Daoy (cell line): ENCODE data around the gene DCLK1. TPM values are rescaled to one million over a fixed set of nuclear protein-coding genes. Genes with fewer than 3 reads are reported as not detected.

Experiments used
- DNase-seq: peaks from one replicate; pipeline ENCODE4 v3.0.0-alpha.2; 2015; ENCODE audit warnings: low read depth
- total RNA-seq: library from RNA; depleted of rRNA; stranded (reverse); fragments of >200 nt; shearing (Covaris generic); gene quantifications from 2 replicates; pipeline ENCODE4 v1.2.3, GENCODE V29; 2014

Gene DCLK1
- total RNA-seq, 1 experiment from 2014 or later, result 7.0 TPM

- DNase-seq, result no peak
These were observed 298.6 kb downstream of the DCLK1 start for GRCh38 chr13:35832551-35832950.

- DNase-seq, result no peak
These were observed 300.2 kb downstream of the DCLK1 start for GRCh38 chr13:35830850-35831450.

- no peak for DNase-seq
These were observed 304.4 kb downstream of the DCLK1 start for GRCh38 chr13:35826626-35827254.

GRCh38 chr13:35824825-35825224 lies 306.4 kb downstream of the DCLK1 start:
- DNase-seq, result no peak

GRCh38 chr13:35824395-35824794 lies 306.8 kb downstream of the DCLK1 start:
- DNase-seq, result no peak

- DNase-seq, result no peak
These were observed 308.5 kb downstream of the DCLK1 start for GRCh38 chr13:35822666-35823065.

GRCh38 chr13:35818633-35819067 lies 312.5 kb downstream of the DCLK1 start:
- peak; percentile 18 for DNase-seq

- DNase-seq, result no peak
These were observed 313.3 kb downstream of the DCLK1 start for GRCh38 chr13:35817642-35818607.

- DNase-seq, result no peak
These were observed 316.6 kb downstream of the DCLK1 start for GRCh38 chr13:35814605-35815011.

- DNase-seq, result no peak
These were observed 318.4 kb downstream of the DCLK1 start for GRCh38 chr13:35812736-35813135.

- DNase-seq, result no peak
These were observed 320.9 kb downstream of the DCLK1 start for GRCh38 chr13:35810321-35810720.

GRCh38 chr13:35808846-35809245 lies 322.3 kb downstream of the DCLK1 start:
- no peak for DNase-seq

- no peak for DNase-seq
These were observed 326.3 kb downstream of the DCLK1 start for GRCh38 chr13:35804901-35805300.

GRCh38 chr13:35797991-35798390 lies 333.2 kb downstream of the DCLK1 start:
- DNase-seq, result no peak

GRCh38 chr13:35797244-35797643 lies 333.9 kb downstream of the DCLK1 start:
- DNase-seq, result no peak

GRCh38 chr13:35796623-35797022 lies 334.6 kb downstream of the DCLK1 start:
- DNase-seq, result no peak

- no peak for DNase-seq
These were observed 336.3 kb downstream of the DCLK1 start for GRCh38 chr13:35794734-35795389.

- DNase-seq, result no peak
These were observed 337.4 kb downstream of the DCLK1 start for GRCh38 chr13:35793823-35794222.

- no peak for DNase-seq
These were observed 338.3 kb downstream of the DCLK1 start for GRCh38 chr13:35792911-35793310.

- no peak for DNase-seq
These were observed 339.2 kb downstream of the DCLK1 start for GRCh38 chr13:35792021-35792420.

GRCh38 chr13:35791184-35791851 lies 339.9 kb downstream of the DCLK1 start:
- no peak for DNase-seq
